Right cardiac atrium (tissue), 5 donors: ENCODE data around the gene LRCH3. TPM values are rescaled to one million over a fixed set of nuclear protein-coding genes. Genes with fewer than 3 reads are reported as not detected.
A peak's percentile ranks its signal among the peaks of the same experiment; 100 is the strongest.

ENCODE experiments used
- ATAC-seq, 2 donors: fragments of 200-7000 bp; cut with Tn5 transposase; one replicate each; pipeline versions ENCODE4 v1.8.0 to v1.9.1; 2020; ENCODE audit warnings: moderate library complexity in 2 of 2, mild to moderate bottlenecking in 1 of 2
- DNase-seq, 3 donors: peaks; one replicate each; pipeline ENCODE4 v3.0.0-alpha.2; 2020
- H3K27ac ChIP-seq: one replicate; pipeline ENCODE4 v1.5.1; 2013; ENCODE audit warnings: mild to moderate bottlenecking, low read length, control low read depth, moderate library complexity
- H3K27me3 ChIP-seq: one replicate; pipeline ENCODE4 v1.6.1; 2013; ENCODE audit not compliant: control insufficient read depth, insufficient read depth
- H3K4me1 ChIP-seq: one replicate; pipeline ENCODE4 v1.6.1; 2013; ENCODE audit warnings: low read length; ENCODE audit not compliant: control insufficient read depth, insufficient read depth
- H3K4me3 ChIP-seq: one replicate; pipeline ENCODE4 v1.5.1; 2013; ENCODE audit warnings: low read length, control low read depth
- H3K9me3 ChIP-seq: one replicate; pipeline ENCODE4 v1.6.1; 2013; ENCODE audit warnings: low read length; ENCODE audit not compliant: control insufficient read depth
- WGBS: extraction: QIAGEN DNeasy Blood & Tissue Kit; methylation state at CpG from one replicate; pipeline ENCODE4 v1.1.7; 2013; 5-methylcytosine and 5-hydroxymethylcytosine counted together
- intact Hi-C, 4 donors: fragments of 100-400 bp; cut with DNase I; formaldehyde crosslinking; loops; one replicate each; pipeline versions ENCODE4 v1.11.0 to v1.14.0; 2022 to 2023
- polyA plus RNA-seq: library from polyadenylated mRNA; stranded (reverse); fragments of 200-250 nt; gene quantifications from one replicate; pipeline ENCODE4 v1.2.3, GENCODE V29; 2013
- total RNA-seq, 4 donors: library from RNA; stranded (reverse); fragmentation: NEBNext Ultra II Directional; extraction: Animal tissue kit (Norgen Biotek cat#: 25700); gene quantifications; one replicate each; pipeline ENCODE4 v1.2.1, GENCODE V29; 2021
- donor health status: healthy with polysubstance abuse.
- donor health status: DM: no; HTN: yes; CAD: no.
- donor health status: DM: no; HTN: no; CAD: no.
- donor health status: DM: no; HTN: yes; CAD: no; lungs with severe emphysema.
- donor health status: DM: yes; HTN: yes; CAD: no.

LRCH3 gene
- total and polyA plus RNA-seq, 5 donors = 16.3 to 27.0 (median 23.6) TPM

DNA sequence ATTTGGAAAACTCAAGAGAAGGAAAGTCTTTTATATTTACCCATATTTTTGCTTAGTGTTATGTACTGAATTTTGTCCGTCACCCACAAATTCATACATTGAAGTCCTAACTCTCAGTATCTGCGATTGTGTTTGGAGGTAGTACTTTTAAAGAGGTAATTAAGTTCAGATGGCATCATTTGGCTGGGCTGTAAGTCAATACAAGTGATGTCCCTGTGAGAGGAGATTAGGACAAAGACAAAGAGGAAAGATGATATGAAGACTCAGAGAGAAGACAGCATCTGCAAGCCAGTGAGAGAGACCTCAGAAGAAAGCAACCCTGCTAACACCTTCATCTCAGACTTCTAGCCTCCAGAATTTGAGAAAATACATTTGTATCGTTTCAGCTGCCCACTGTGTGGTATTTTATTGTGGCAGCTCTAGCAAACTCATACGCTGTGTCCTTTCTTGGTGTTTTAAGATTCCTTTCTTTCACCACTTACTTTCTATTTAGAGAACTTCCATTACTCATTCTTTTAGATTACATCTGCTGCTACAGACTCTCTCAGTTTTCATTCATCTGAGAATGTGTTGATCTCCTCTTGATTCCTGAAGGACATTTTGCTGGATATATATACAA lies 17.0 kb downstream of the LRCH3 start:
- Histone ChIP-seq H3K27me3 (no peaks in the 10 kb centered on the region), H3K4me3 (no peak overlapping the region), H3K4me1 (peaks cover 4% of the 10 kb centered on the region), H3K27ac (peak overlapping the region; percentile 81), H3K9me3 (no peaks in the 10 kb centered on the region)
- ATAC-seq = no peak
- DNase-seq = no peak
- intact Hi-C loops = no loop called here
- 66% methylated on average over 4 of the region's 4 CpGs for WGBS

DNA sequence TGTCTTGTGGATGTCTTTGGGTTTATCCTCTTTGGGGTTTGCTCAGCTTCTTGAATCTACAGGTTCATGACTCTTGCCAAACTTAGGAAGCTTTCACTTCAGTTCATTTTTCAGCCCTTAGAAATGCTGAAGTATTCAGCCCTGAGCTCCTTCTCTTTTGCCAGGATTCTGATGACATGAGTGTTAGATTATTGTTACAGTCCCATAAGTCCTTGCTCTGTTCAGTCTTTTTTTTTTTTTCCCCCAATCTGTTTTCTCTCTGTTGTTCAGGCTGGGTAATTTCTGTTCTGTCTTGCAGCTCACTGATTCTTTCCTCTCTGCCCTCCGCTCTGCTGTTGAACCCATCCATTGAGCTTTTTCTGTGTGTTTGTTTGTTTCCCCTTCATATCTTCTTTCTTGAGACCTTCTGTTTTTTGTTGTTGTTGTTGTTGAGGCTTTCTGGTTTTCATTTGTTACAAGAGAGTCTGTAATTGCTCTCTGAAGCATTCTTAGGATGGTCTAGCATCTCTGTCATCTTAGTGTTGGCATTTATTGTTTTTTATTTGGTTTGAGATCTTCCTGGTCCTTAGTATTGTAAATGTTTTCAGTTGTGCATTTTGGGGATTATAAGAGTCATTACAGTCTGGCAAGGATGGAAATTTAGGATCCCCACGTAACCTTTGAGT lies 18.4 kb downstream of the LRCH3 start:
- no peak overlapping the region for H3K27ac ChIP-seq
- intact Hi-C loops = no loop called here
- peaks cover 4% of the 10 kb centered on the region for H3K4me1 ChIP-seq
- no peak overlapping the region for H3K4me3 ChIP-seq
- WGBS = 30% methylated on average over 2 of the region's 2 CpGs
- DNase-seq = no peak
- no peaks in the 10 kb centered on the region for H3K9me3 ChIP-seq
- H3K27me3 ChIP-seq = no peaks in the 10 kb centered on the region
- ATAC-seq = peak; percentile 63 to 77

DNA sequence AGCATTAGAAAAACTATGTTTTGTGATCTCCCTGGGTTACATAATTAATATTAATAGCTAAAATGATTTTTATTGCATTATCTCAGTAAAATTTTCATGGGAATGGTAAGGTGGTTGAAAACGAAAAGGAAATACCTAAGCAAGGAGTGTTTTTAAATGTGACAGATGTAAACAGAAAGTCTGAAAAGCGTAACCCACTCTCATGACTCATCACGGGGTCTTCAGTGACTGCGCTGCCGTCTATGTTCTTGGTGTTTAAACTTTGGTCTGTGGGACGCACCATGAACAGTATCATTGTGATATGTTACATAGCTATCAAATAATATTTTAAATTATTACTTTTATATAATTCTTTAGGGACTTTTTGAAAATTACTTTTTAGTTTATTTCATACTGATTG lies 19.8 kb downstream of the LRCH3 start:
- no peak for ATAC-seq
- Histone ChIP-seq H3K27ac (no peak overlapping the region), H3K4me3 (no peak overlapping the region), H3K4me1 (peaks cover 4% of the 10 kb centered on the region), H3K27me3 (no peaks in the 10 kb centered on the region), H3K9me3 (no peaks in the 10 kb centered on the region)
- 81% methylated on average over 6 of the region's 6 CpGs for WGBS
- intact Hi-C loops = no loop called here
- no peak for DNase-seq

DNA sequence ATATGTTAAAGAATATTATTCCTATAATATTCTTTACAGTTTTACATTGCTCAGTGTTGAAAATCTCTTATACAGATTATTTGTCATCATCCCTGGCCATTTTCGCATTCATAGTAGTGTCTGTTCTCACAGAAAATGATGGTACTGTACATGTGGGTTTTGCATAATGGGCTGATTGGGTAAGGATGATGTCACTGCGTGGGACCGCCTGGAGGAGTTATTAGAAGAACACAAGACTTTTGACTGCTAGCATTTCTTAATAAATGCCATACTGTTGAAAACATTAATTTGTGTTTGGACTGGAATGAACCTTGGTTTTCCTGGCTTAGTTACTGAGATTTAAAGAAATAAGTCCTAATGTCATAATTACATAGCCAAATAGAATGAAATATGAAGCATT lies 20.3 kb downstream of the LRCH3 start:
- peaks cover 4% of the 10 kb centered on the region for H3K4me1 ChIP-seq
- intact Hi-C loops = no loop called here
- 56% methylated on average over 3 of the region's 3 CpGs for WGBS
- no peaks in the 10 kb centered on the region for H3K27me3 ChIP-seq
- DNase-seq = peak in 2 of 3 donors; percentile 63 to 75
- ATAC-seq = peak; percentile 74 to 79
- H3K4me3 ChIP-seq = no peak overlapping the region
- no peak overlapping the region for H3K27ac ChIP-seq
- no peaks in the 10 kb centered on the region for H3K9me3 ChIP-seq

DNA sequence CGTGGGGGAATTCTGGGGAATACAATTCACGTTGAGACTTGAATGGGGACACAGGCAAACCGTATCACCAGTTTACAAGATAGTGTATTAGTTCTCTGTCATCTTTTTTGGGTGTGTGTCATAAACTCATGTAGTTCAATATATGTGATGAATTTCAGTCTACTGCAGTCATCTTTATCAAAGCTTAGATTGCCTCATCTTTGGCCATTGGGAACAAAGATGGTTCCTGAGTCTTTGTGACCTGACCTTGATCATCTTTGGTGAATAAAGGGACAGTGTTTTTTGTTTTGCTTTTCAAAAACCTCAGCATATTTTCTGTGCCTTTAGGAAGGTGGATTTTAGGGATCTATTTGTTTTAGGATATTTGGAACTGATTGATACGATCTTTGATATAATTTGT lies 23.3 kb downstream of the LRCH3 start:
- H3K27ac ChIP-seq = no peak overlapping the region
- peaks cover 1% of the 10 kb centered on the region for H3K4me1 ChIP-seq
- WGBS = 90% methylated on average over 4 of the region's 4 CpGs
- H3K4me3 ChIP-seq = no peak overlapping the region
- DNase-seq (no peak), ATAC-seq (no peak)
- no peaks in the 10 kb centered on the region for H3K27me3 ChIP-seq
- H3K9me3 ChIP-seq = no peaks in the 10 kb centered on the region
- intact Hi-C loops = no loop called here

DNA sequence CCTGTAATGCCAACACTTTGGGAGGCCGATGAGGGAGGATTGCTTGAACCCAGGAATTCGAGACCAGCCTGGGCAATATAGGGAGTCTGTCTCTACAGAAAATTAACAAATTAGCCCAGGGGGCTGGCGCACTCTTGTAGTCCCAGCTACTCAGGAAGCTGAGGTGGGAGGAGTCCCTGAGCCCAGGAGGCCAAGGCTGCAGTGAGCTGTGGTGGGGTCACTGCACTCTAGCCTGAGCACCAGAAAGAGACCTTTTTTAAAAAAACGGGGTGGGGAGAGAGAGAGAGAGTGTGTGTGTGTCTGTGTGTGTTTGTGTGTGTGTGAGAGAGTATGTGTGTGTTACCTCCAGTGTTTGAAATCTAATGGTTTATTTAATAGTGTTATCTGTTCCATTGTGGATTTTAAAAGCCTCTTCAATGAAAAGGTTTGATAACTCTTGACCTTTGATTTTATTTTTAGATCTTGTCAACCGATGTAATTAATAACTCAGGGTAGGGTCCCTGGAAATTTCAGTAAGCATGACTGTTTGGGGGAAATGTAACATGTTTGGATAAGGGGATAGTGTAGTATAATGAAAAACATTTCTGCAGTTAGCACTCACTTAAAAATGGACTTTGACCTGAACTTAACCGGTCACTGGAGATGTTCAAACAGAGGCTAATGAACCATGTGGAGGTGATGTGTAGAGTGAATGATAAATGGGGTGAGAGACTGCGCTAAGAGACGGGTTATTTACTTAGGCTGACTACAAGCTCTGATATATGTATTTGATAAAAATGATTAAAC lies 29.7 kb downstream of the LRCH3 start:
- 71% methylated on average over 8 of the region's 8 CpGs for WGBS
- no peak for ATAC-seq
- no peak for DNase-seq
- H3K27ac ChIP-seq = no peak overlapping the region
- intact Hi-C loops = no loop called here
- no peaks in the 10 kb centered on the region for H3K9me3 ChIP-seq
- H3K4me1 ChIP-seq = no peaks in the 10 kb centered on the region
- H3K4me3 ChIP-seq = no peak overlapping the region
- no peaks in the 10 kb centered on the region for H3K27me3 ChIP-seq

DNA sequence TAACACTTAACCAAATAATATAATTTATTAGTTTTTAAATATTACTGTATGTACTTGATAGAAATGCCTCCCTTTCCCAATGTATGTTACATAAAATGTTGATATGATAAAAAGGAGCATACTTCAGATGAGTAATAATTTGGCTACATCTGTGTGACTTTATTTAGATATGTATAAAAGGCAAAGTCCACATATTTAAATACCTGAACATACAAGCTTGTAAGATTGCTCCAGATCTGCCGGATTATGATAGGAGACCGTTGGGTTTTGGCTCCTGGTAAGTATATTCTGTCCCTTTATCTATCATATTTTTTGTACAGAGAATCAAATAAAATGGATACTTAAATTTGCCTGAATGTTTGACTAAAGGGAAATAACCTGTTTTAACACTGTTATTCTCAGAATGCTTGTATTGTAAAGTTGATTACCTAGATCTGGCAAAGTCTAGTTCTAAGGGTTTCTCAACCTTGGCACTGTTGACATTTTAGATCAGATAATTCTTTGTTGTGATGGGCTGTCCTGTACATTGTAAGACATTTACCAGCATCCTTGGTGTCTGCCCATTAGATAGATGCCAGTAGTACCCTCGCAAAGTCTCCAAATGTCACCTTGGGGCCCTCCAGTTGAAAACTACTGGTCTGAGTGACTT lies 38.5 kb downstream of the LRCH3 start:
- WGBS = 95% methylated on average over 3 of the region's 3 CpGs
- intact Hi-C loops = no loop called here
- Histone ChIP-seq H3K4me1 (no peaks in the 10 kb centered on the region), H3K27ac (no peak overlapping the region), H3K27me3 (no peaks in the 10 kb centered on the region), H3K9me3 (no peaks in the 10 kb centered on the region), H3K4me3 (no peak overlapping the region)
- DNase-seq = no peak
- ATAC-seq = no peak

DNA sequence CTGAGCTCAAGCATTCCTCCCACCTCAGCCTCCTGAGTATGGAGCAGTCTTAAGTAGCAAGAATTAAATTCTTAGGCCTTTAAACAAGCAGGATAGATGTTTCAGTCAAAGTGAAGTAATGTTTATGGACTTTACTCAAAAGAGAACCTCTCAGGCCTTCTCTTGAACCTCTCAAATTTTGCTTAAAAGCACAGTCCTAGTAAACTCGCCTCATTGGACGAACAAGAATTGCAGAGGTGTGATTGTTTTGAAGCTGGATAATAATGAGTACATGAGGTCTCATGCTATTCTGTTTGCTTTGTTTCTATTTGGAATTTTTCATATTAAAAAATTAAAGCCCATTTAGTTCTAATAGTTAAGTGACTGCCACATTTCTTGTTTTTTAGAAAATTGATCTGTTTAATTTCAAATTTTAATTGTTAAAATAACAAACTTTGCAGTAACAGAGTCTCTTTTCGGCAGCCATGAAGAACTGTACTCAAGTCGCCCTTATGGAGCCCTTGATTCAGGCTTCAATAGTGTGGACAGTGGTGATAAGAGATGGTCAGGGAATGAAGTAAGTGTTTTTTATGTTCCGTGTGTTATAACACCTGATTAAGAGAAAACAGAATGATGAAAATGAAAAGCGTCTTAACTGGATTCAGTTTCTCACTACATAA lies 39.4 kb downstream of the LRCH3 start:
- ATAC-seq (no peak), DNase-seq (no peak)
- Histone ChIP-seq H3K9me3 (no peaks in the 10 kb centered on the region), H3K27me3 (no peaks in the 10 kb centered on the region), H3K27ac (no peak overlapping the region), H3K4me1 (no peaks in the 10 kb centered on the region), H3K4me3 (no peak overlapping the region)
- 58% methylated on average over 6 of the region's 6 CpGs for WGBS
- intact Hi-C loops = no loop called here

DNA sequence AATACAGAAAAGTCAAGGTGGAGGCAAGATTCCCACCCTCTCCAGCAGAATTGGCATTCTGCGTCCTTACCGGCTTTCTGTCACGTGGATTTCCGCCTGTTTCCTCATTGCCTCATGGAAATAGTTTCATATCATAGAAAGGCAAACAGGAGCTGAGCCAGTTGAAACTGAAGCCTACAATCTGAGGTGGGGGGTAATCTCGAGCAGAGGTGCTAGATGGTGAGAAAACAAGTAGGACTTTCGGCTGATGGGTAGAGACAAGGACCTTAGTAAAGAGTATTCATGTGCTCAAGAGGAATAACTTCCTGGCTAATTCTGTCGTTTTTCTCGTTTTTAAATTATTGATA lies 39.9 kb downstream of the LRCH3 start:
- 76% methylated on average over 8 of the region's 8 CpGs for WGBS
- DNase-seq (no peak), ATAC-seq (no peak)
- no peak overlapping the region for H3K4me3 ChIP-seq
- intact Hi-C loops = no loop called here
- H3K9me3 ChIP-seq = no peaks in the 10 kb centered on the region
- no peaks in the 10 kb centered on the region for H3K4me1 ChIP-seq
- H3K27me3 ChIP-seq = no peaks in the 10 kb centered on the region
- no peak overlapping the region for H3K27ac ChIP-seq

DNA sequence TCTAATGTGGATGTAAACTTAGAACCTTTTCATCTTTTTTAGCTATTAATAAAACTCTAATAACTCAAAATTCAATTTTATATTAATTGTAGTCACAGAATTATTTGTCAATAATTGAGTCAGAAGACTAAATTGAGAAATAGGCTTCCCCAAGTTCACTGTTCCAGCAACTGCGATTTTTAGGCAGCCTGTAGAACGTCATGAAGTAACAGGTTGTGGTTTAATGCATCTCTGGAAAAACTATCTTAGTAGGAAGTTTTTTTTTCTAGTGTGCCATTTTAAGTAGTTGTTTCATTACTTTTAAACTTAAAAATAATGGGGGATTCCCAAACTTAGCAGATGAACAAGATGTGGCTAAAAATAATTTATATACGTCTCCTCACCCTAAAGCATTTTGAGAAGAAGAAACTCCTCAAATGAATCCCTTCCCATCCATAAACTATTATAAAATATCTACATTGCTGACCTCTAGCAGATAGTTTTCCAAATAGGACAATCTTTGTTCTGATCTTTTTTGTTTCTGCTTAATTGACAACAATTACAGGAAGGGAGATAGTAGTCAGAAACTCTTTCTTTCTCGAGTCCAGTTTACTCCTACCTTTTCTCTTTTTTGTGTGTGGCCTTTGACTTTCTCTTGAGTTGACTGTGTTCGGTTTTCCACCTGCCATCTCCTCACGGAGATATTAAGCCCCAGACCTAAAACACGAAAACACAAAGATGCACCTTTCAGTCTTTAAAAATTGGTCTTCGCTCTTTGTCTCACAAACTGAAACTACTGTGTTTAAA lies 43.1 kb downstream of the LRCH3 start:
- H3K9me3 ChIP-seq = no peaks in the 10 kb centered on the region
- no peak overlapping the region for H3K27ac ChIP-seq
- DNase-seq (no peak), ATAC-seq (no peak)
- H3K27me3 ChIP-seq = no peaks in the 10 kb centered on the region
- WGBS = 88% methylated on average over 8 of the region's 8 CpGs
- no peak overlapping the region for H3K4me3 ChIP-seq
- intact Hi-C loops = no loop called here
- H3K4me1 ChIP-seq = no peaks in the 10 kb centered on the region
